Mammary epithelial cell (primary cell): Measurements from ENCODE around the gene TCF3.

Source experiments
- EZH2 ChIP-seq: IDR thresholded peaks from 2 replicates; pipeline ENCODE4 v1.6.1; 2012; ENCODE audit warnings: low read length, inconsistent platforms, borderline replicate concordance
- TF ChIP-seq, protein P1 (sequence below), 2 donors: IDR thresholded peaks in 1 of 2; conservative IDR thresholded peaks in 1 of 2; 2 replicates each; pipeline ENCODE4 v1.5.1; 2011 to 2012; ENCODE audit warnings: inconsistent platforms in 2 of 2, low read length in 2 of 2, mild to moderate bottlenecking in 2 of 2, control low read depth in 1 of 2, low read depth in 1 of 2; ENCODE audit not compliant: insufficient read depth in 1 of 2; ENCODE audit errors: extremely low read depth in 1 of 2

DNA sequence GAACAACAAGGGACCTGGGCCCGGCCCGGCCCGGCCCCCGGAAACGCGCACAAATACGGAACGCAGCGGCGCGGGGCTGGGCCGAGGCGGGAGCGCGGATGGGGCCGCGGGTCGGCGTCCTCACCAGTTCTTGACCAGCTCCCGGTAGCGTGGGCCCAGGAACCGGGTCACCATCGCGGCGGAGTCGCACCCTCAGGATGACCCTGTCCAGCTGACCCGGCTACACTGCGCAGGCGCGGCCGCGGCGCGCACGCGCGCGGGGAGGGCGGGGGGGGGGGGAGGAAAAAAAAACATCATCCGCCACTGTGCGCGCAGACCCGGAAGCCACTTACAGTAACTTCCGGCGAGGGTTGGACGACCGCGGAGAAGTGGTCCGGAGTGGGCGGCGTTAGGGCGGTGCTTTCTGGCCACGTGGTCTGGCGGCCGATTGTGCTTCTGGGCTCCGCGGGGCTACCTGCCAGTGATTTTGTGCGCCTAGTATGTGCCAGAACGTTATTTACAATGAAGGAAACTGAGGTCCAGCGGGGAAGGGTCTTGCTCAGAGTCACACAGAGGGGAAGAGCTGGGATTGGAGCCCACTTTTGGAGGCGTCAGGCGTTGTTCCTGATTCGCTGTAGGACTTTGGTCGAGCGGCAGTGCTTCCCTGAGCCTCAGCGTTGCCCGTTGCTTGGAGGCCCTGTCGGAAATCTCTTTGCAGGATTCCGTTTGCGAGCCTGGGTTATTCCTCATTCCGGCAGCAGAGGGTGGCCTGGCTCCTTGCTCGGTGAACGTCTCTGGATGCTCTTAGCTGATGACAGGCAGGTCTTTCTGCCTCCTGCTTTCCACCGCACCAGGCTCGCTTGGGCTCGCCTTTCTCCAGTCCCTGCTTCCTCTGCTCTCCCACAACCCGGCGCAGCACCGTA lies 46.9 kb downstream of the TCF3 start, which contains the start of gene UQCR11:
- TF ChIP-seq, protein P1, sequence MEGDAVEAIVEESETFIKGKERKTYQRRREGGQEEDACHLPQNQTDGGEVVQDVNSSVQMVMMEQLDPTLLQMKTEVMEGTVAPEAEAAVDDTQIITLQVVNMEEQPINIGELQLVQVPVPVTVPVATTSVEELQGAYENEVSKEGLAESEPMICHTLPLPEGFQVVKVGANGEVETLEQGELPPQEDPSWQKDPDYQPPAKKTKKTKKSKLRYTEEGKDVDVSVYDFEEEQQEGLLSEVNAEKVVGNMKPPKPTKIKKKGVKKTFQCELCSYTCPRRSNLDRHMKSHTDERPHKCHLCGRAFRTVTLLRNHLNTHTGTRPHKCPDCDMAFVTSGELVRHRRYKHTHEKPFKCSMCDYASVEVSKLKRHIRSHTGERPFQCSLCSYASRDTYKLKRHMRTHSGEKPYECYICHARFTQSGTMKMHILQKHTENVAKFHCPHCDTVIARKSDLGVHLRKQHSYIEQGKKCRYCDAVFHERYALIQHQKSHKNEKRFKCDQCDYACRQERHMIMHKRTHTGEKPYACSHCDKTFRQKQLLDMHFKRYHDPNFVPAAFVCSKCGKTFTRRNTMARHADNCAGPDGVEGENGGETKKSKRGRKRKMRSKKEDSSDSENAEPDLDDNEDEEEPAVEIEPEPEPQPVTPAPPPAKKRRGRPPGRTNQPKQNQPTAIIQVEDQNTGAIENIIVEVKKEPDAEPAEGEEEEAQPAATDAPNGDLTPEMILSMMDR (conservative IDR thresholded peaks at IDR 0.05 in 1 of 2, IDR thresholded peaks at IDR 0.05 in 1 of 2; ENCODE audit: extremely low read depth in 1 of 2, insufficient read depth in 1 of 2, low read depth in 1 of 2, low read length in 2 of 2) = peak; percentile 44 to 72
- no peak for TF ChIP-seq EZH2
